Stimulated activated CD8-positive, alpha-beta memory T cell treated with anti-CD3 and anti-CD28 coated beads, Interleukin-2, amount 100 ng/mL, for 1 hour (primary cell): Measurements from ENCODE around the gene ZMYM1.
"Not testable (repeated sequence)": the region's sequence is repeated elsewhere in the genome, so short reads cannot be mapped to it uniquely, and the experiment has no call there.

Source experiments
- DNase-seq, 2 donors: peaks; one replicate each; pipeline ENCODE4 v3.0.0-alpha.2; 2020; ENCODE audit warnings: low read depth in 2 of 2

The ZMYM1 gene

DNA sequence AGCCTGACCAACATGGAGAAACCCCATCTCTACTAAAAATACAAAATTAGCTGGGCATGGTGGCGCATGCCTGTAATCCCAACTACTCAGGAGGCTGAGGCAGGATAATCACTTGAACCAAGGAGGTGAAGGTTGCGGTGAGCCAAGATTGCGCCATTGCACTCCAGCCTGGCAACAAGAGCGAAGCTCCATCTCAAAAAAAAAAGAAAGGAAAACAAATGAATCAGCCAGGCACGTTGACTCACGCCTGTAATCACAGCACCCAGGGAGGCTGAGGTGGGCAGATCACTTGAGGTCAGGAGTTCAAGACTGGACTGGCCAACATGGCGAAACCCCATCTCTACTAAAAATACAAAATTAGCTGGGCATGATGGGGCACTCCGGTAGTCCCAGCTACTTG, 2.8 kb upstream of the ZMYM1 start:
- DNase-seq, result not testable (repeated sequence)

GRCh38 chr1:35080171-35080854, 1.1 kb downstream of the ZMYM1 start:
- DNase-seq, result no peak

DNA sequence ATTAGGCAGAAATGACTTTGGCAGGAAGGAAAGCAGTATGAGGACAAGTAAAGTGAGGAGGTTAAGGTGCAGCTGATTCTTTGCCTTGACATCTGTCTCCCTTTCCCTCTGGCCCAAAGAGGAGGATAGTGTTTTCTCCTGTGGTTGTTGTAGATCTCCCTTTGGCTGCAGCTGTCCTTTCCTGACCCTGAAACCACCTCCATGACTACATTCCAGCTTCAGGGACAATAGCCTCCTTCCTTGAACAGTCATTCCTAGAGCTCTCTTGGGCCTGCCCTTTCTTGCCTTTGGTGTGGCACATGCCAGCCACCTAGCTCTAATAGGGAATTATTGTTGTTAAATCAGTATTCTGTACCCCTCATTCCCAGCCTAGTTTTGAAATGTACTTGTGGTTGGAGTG, 6.2 kb downstream of the ZMYM1 start:
- no peak for DNase-seq

DNA sequence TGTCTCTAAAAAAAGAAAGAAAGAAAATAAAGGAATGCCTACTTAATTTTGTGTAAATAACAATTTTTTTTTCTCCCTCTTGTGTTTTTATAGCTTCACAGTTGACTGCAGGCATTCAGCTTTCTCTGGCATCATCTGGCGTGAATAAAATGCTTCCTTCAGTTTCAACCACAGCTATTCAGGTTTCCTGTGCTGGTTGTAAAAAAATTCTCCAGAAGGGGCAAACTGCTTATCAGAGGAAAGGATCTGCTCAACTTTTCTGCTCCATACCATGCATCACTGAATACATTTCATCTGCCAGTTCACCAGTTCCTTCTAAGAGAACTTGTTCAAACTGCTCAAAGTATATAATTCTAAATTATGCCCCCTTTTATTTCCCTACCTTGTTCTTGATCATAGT, 18.0 kb downstream of the ZMYM1 start:
- no peak for DNase-seq

GRCh38 chr1:35111106-35111505, 31.9 kb downstream of the ZMYM1 start:
- DNase-seq, result no peak

GRCh38 chr1:35112668-35113067, 33.5 kb downstream of the ZMYM1 start:
- no peak for DNase-seq

DNA sequence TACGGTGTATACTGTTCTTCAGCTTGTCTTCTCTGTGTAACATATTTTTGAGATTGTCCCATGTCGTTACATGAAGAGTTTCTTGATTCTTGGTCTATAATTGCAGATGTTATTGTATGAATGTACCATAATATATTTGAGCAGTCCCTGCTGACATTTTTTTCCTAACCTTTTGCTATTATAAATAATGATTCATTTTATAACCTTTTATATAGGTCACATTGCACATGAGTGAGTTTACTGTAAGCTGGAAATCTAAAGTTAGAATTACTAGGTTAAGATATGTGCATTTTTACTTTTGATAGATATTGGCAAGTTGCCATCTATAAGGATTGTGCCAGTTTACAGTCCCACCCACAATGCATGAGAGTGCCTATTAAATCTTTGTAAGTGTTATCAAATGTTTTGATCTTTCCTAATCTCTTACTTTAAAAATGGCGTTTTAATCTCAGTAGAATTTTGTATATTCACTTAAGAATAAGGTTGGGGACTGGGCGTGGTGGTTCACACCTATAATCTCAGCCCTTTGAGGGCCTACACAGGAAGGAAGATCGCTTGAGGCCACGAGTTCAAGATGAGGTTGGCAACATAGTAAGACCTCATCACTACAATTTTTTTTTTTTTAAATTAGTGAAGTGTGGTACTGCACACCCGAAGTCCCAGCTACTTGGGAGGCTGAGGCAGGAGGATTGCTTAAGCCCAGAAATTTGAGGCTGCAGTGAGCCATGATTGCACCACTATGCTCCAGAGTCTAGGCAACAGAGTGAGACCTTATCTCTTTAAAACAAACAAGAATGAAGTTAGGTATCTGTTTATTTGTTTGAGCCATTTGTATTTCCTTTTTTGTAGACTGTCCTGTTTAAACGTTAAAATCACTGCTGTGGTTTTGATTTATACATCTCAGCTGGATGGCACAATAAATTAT, 36.5 kb downstream of the ZMYM1 start:
- DNase-seq, result no peak

GRCh38 chr1:35120458-35121133, 41.4 kb downstream of the ZMYM1 start:
- DNase-seq, result no peak

- no peak for DNase-seq
Measured at GRCh38 chr1:35122311-35122710, 43.1 kb downstream of the ZMYM1 start.

DNA sequence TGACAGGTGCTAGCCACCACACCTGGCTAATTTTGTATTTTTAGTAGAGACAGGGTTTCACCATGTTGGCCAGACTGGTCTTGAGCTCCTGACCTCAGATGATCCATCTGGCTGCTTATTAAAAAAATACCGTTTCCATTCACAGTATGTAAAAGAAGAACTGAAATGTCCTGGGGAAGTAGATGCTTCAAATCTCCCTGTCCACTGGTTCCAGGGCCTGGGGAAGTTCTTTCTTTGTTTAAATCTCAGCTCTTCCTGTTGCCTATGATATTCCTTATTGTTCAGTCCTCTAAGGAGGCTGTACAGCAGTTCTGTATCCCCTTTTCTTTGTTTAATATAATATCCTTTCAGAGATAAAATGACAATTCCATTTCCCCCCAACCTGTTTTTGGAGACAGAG, 47.4 kb downstream of the ZMYM1 start:
- no peak for DNase-seq

- no peak for DNase-seq
Measured at GRCh38 chr1:35129080-35129479, 49.9 kb downstream of the ZMYM1 start.

DNA sequence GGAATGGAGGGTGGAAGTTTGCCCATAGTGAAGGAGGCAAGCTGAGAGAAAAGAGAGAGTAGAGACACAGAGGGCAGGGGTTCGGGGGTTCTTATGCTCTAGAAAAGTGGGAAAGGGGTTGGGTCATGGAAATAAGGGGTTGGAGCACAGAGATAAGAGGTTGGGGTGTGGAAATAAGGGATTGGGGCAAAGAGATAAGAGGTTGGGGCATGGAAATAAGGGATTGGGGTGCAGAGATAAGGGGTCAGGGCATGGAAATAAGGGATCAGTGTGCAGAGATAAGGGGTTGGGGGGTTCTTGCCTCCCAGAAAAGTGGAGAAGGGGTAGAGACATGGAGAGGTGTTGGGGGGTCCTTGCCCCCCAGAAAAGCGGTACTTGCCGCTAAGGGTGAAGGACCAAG, 57.6 kb downstream of the ZMYM1 start:
- no peak for DNase-seq

DNA sequence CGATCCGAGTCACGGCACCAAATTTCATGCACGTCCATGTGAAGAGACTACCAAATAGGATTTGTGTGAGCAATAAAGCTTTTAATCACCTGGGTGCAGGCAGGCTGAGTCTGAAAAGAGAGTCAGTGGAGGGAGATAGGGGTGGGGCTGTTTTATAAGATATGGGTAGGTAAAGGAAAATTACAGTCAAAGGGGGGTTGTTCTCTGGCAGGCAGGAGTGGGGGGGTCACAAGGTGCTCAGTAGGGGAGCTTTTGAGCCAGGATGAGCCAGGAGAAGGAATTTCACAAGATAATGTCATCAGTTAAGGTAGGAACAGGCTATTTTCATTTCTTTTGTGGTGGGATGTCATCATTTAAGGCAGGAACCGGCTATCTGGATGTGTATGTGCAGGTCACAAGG, 58.4 kb downstream of the ZMYM1 start:
- DNase-seq, result not testable (repeated sequence)

- not testable (repeated sequence) for DNase-seq
Measured at GRCh38 chr1:35142294-35142693, 63.1 kb downstream of the ZMYM1 start.

DNA sequence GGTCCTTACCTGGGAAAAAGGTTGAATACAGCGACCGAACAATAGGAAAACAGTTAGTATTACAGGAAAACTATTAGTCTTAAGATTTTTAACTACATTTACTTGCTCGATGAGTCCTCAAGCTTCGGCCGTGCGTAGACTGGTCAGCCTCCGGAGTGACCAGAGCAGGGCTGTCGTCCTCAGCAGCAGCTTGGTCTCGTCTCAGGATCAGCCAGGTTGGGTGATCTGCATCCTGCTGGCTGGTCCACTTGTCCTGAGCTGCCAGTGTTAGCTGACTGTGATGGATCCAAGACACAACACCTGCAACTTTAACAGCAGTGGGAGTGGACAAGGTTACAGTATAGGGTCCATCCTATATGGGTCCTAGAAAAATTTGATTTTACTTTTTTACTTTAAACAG, 63.5 kb downstream of the ZMYM1 start:
- not testable (repeated sequence) for DNase-seq

- DNase-seq, result no peak
Measured at GRCh38 chr1:35143737-35144508, 64.7 kb downstream of the ZMYM1 start.

DNA sequence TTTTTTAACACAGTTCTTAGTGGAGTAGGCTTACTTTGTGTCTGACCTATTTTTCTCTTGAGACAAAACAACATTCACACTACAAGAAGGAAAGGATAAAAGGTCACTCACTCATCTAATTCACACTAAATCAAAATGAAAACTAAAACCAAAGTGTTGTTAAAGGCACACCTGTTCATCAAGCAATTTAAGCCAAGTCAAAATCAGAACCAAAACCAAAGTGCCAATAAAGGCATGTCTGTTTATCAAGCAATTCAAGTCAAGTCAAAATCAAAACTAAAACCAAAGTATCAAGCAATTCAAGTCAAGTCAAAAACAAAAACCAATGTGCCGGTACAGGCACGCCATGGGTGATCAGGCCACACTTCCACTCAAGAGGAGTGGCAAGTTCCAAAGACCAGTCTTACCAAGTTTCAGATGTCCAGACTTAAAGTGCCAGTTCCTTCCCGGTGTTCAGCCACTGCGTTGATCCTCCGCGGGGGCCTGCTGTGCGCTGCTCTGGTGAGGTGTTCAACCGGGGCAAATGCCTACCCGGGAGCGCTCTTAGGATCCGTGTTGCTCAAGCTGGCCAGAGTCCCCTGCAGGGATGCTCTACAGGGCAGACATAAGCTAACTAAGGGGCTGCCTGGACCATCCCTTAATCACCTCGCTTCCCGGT, 66.8 kb downstream of the ZMYM1 start:
- not testable (repeated sequence) for DNase-seq

DNA sequence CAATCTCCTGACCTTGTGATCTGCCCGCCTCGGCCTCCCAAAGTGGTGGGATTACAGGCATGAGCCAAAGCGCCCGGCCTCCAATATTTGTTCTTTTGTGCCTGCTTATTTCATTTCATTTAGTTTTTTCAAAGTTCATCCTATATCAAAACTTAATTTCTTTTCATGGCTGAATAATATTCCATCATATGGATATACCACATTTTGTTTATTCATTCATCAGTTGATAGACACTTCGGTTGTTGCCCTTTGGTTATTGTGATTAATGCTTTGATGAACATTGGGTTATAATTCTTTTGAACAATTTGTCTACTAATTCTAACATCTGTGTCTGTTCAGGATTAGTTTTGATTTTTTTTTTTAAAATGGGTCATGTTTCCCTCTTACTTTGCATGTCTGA, 72.0 kb downstream of the ZMYM1 start:
- DNase-seq, result no peak

DNA sequence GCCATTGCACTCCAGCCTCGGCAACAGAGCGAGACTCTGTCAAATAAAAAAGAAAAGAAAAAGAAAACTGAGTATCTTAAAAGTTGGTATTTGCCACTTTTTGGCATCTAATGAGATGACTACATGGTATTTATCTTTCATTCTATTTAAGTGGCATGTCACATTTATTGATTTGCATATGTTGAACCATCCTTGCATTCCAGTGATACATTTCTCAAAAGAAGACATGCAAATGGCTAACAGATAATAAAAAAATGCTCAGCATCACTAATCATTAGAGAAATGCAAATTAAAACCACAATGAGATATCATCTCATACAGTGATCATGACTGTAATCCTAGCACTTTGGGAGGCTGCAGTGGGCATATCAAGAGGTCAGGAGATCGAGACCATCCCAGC, 85.7 kb downstream of the ZMYM1 start:
- no peak for DNase-seq
